A549 (cell line): ENCODE data around the gene SPINT1. TPM values are rescaled to one million over a fixed set of nuclear protein-coding genes. Genes with fewer than 3 reads are reported as not detected.

ENCODE experiments used
- ATAC-seq, 2 experiments: fragments of 200-7000 bp in 1 of 2; fragments of >200 bp in 1 of 2; cut with Nextera tagmentation in 1 of 2; cut with Tn5 transposase in 1 of 2; 3 replicates each; pipeline versions ENCODE4 v1.8.0 to v1.9.1; 2018 to 2020; ENCODE audit warnings: mild to moderate bottlenecking in 1 of 2, moderate library complexity in 1 of 2
- CTCF ChIA-PET: fragments of 300-600 bp; sonication (Branson Sonifier 250); formaldehyde crosslinking; extraction: SDS; loops from one replicate; lab custom pipeline; 2021; ENCODE audit warnings: antibody characterized with exemption, inconsistent platforms; lab: Yijun Ruan, JAX
- POLR2A ChIA-PET: fragments of 350-600 bp; formaldehyde crosslinking; extraction: SDS; loops from one replicate; lab custom pipeline; 2021; ENCODE audit warnings: antibody characterized with exemption, inconsistent platforms; lab: Yijun Ruan, JAX
- DNase-seq, 2 experiments: peaks; one replicate each; pipeline versions ENCODE4 v3.0.0 to v3.0.0-alpha.2; 2011 to 2016; ENCODE audit warnings: low read depth in 1 of 2, low spot score in 1 of 2
- FAIRE-seq: peaks from 2 replicates; lab custom pipeline; 2011; peaks lifted over from hg19 to GRCh38; lab: Jason Lieb, UNC
- H3K27ac ChIP-seq, 2 experiments: fragments of >200 bp; sonication (Bioruptor Twin); formaldehyde crosslinking; 3 replicates each; pipeline ENCODE4 v1.5.1; 2016 to 2017
- H3K4me1 ChIP-seq: fragments of >200 bp; sonication (Bioruptor Twin); formaldehyde crosslinking; 3 replicates; pipeline ENCODE4 v1.6.1; 2016
- H3K4me2 ChIP-seq: fragments of >200 bp; sonication (Bioruptor Twin); formaldehyde crosslinking; 3 replicates; pipeline ENCODE4 v1.6.1; 2016
- H3K4me3 ChIP-seq: fragments of >200 bp; sonication (Bioruptor Twin); formaldehyde crosslinking; 3 replicates; pipeline ENCODE4 v1.5.1; 2016
- H3K9me3 ChIP-seq: fragments of >200 bp; sonication (Bioruptor Twin); formaldehyde crosslinking; 3 replicates; pipeline ENCODE4 v1.6.1; 2016
- ATOH8 ChIP-seq: fragments of 250-450 bp; sonication (Bioruptor Pico); IDR thresholded peaks from 2 replicates; pipeline ENCODE4 v1.5.0; 2020; ENCODE audit warnings: low read depth, mild to moderate bottlenecking, moderate library complexity
- CBX2 ChIP-seq: fragments of 200-600 bp; sonication (generic); IDR thresholded peaks from 2 replicates; pipeline ENCODE4 v1.6.1; 2016; ENCODE audit warnings: low read depth, mild to moderate bottlenecking, borderline replicate concordance
- CBX8 ChIP-seq: fragments of 200-600 bp; sonication (generic); IDR thresholded peaks from 2 replicates; pipeline ENCODE4 v1.6.1; 2016
- CEBPB ChIP-seq, 2 experiments: fragments of >200 bp in 1 of 2; sonication (Bioruptor Twin) in 1 of 2; formaldehyde crosslinking in 1 of 2; IDR thresholded peaks; 2 replicates each; pipeline ENCODE4 v1.6.1; 2012 to 2016
- CHD2 ChIP-seq: fragments of 150-350 bp; IDR thresholded peaks from 2 replicates; pipeline ENCODE4 v1.6.1; 2014; ENCODE audit warnings: low read length; ENCODE audit not compliant: partially characterized antibody
- E2F6 ChIP-seq: IDR thresholded peaks from 2 replicates; pipeline ENCODE4 v1.6.1; 2012; ENCODE audit warnings: low read depth, borderline replicate concordance
- EHMT2 ChIP-seq: fragments of 200-600 bp; sonication (generic); IDR thresholded peaks from 2 replicates; pipeline ENCODE4 v1.6.1; 2016; ENCODE audit warnings: antibody characterized with exemption, low read depth, mild to moderate bottlenecking, moderate library complexity
- ELK1 ChIP-seq: fragments of 150-350 bp; IDR thresholded peaks from 2 replicates; pipeline ENCODE4 v1.6.1; 2014; ENCODE audit warnings: low read depth, mild to moderate bottlenecking, low read length
- ESRRA ChIP-seq: fragments of 150-350 bp; IDR thresholded peaks from 2 replicates; pipeline ENCODE4 v1.6.1; 2014; ENCODE audit warnings: mild to moderate bottlenecking, low read length, borderline replicate concordance
- HEYL ChIP-seq: fragments of 250-450 bp; sonication (Bioruptor Pico); IDR thresholded peaks from 2 replicates; pipeline ENCODE4 v1.8.0; 2021; ENCODE audit warnings: mild to moderate bottlenecking, moderate library complexity
- HMGXB4 ChIP-seq: fragments of 250-450 bp; sonication (Bioruptor Pico); IDR thresholded peaks from 2 replicates; pipeline ENCODE4 v1.5.0; 2021; ENCODE audit warnings: mild to moderate bottlenecking, moderate library complexity, borderline replicate concordance
- HOXB13 ChIP-seq: fragments of 250-450 bp; sonication (Bioruptor Pico); IDR thresholded peaks from 2 replicates; pipeline ENCODE4 v1.5.0; 2020; ENCODE audit warnings: low read depth, mild to moderate bottlenecking, moderate library complexity
- MAZ ChIP-seq: fragments of 150-350 bp; IDR thresholded peaks from 2 replicates; pipeline ENCODE4 v1.6.1; 2014; ENCODE audit warnings: antibody characterized with exemption, low read depth, low read length, borderline replicate concordance
- MYC ChIP-seq: IDR thresholded peaks from 2 replicates; pipeline ENCODE4 v1.6.1; 2012; ENCODE audit warnings: mild to moderate bottlenecking, inconsistent platforms, low read length, improper control_type of control experiment, borderline replicate concordance
- NFE2L2 ChIP-seq: fragments of 150-350 bp; conservative IDR thresholded peaks from 2 replicates; pipeline ENCODE4 v1.6.1; 2014; ENCODE audit warnings: low read length
- NPAS2 ChIP-seq: fragments of 250-450 bp; sonication (Bioruptor Pico); IDR thresholded peaks from 2 replicates; pipeline ENCODE4 v1.8.0; 2022; ENCODE audit warnings: mild to moderate bottlenecking, moderate library complexity, borderline replicate concordance
- NR3C1 ChIP-seq: fragments of >200 bp; sonication (Bioruptor Twin); formaldehyde crosslinking; IDR thresholded peaks from 3 replicates; pipeline ENCODE4 v1.6.1; 2017
- PHF8 ChIP-seq: fragments of 200-600 bp; sonication (generic); IDR thresholded peaks from 2 replicates; pipeline ENCODE4 v1.6.1; 2016; ENCODE audit warnings: low read depth, mild to moderate bottlenecking, antibody characterized with exemption, moderate library complexity, borderline replicate concordance
- POLR2A ChIP-seq: IDR thresholded peaks from 2 replicates; pipeline ENCODE4 v1.6.1; 2012; ENCODE audit warnings: mild to moderate bottlenecking, low read length
- POLR2AphosphoS2 ChIP-seq: conservative IDR thresholded peaks from 2 replicates; pipeline ENCODE4 v1.6.1; 2012; ENCODE audit warnings: low read length, improper control_type of control experiment, inconsistent platforms
- RFX5 ChIP-seq: fragments of 450-650 bp; IDR thresholded peaks from 2 replicates; pipeline ENCODE4 v1.7.1; 2014; ENCODE audit warnings: antibody characterized with exemption, mild to moderate bottlenecking, moderate library complexity
- SMC3 ChIP-seq: fragments of >200 bp; sonication (Bioruptor Twin); formaldehyde crosslinking; IDR thresholded peaks from 3 replicates; pipeline ENCODE4 v1.6.1; 2018; ENCODE audit warnings: inconsistent platforms
- TP53 ChIP-seq: fragments of 250-450 bp; sonication (Bioruptor Pico); IDR thresholded peaks from 2 replicates; pipeline ENCODE4 v1.5.0; 2021; ENCODE audit warnings: mild to moderate bottlenecking, moderate library complexity
- ZFP36 ChIP-seq: fragments of 450-650 bp; IDR thresholded peaks from 2 replicates; pipeline ENCODE4 v1.6.1; 2014; ENCODE audit warnings: borderline replicate concordance; ENCODE audit not compliant: partially characterized antibody
- ZNF302 ChIP-seq: fragments of 250-450 bp; sonication (Bioruptor Pico); IDR thresholded peaks from 2 replicates; pipeline ENCODE4 v1.9.0; 2021; ENCODE audit warnings: inconsistent platforms, mild to moderate bottlenecking, moderate library complexity
- ZSCAN20 ChIP-seq: fragments of 250-450 bp; sonication (Bioruptor Pico); IDR thresholded peaks from 2 replicates; pipeline ENCODE4 v1.8.0; 2022; ENCODE audit warnings: mild to moderate bottlenecking, moderate library complexity
- WGBS: methylation state at CpG from one replicate; pipeline ENCODE4 v1.1.6; 2017; ENCODE audit errors: missing lambda C conversion rate; 5-methylcytosine and 5-hydroxymethylcytosine counted together
- polyA plus RNA-seq, 4 experiments: library from polyadenylated mRNA; depleted of rRNA in 3 of 4; stranded (reverse); fragments of >200 nt; fragmentation: RNase III in 1 of 4; extraction: RNeasy Plus Mini Kit Qiagen cat#74134 plus additional on column Dnase treatment in 1 of 4; gene quantifications; 2 replicates in 3 of 4; 3 replicates in 1 of 4; pipeline ENCODE4 v1.2.3, GENCODE V29; 2011 to 2017

SPINT1 gene
- polyA plus RNA-seq, 2 of the 4 experiments (the other 2 are of a cell fraction) = 0.79 to 0.80 TPM

GRCh38 chr15:40796512-40796911 is 47.3 kb upstream of the SPINT1 start:
- no peak for DNase-seq
- no peak overlapping the region for H3K4me3 ChIP-seq
- H3K27ac ChIP-seq = peak overlapping the region in 1 of 2 experiments; percentile 47; a peak in 2 of 6 replicates
- TF ChIP-seq CBX2 (no peak), HOXB13 (no peak), EHMT2 (no peak), ZFP36 (no peak), NR3C1 (no peak), MAZ (no peak), ZNF302 (CRISPR knock-in tag) (no peak), CEBPB (IDR thresholded peaks at IDR 0.05) (no peak), PHF8 (no peak), NFE2L2 (no peak), RFX5 (no peak), HMGXB4 (CRISPR knock-in tag) (no peak), ATOH8 (CRISPR knock-in tag) (no peak), HEYL (no peak), POLR2AphosphoS2 (no peak), MYC (no peak), ESRRA (no peak), CHD2 (no peak)
- no peaks in the 10 kb centered on the region for H3K9me3 ChIP-seq
- peaks cover 47% of the 10 kb centered on the region for H3K4me1 ChIP-seq
- no peak for ATAC-seq
- CTCF ChIA-PET = interaction anchor here (0.6 to 1.7 kb wide), 4 partner anchors 10 to 246 kb away, joined by 3 to 4 read pairs (median 4); no protein-coding TSS in a partner anchor
- WGBS = 94% methylated on average over 5 of the region's 5 CpGs
- 0 out of 3 replicates have a peak overlapping the region, but pooled peaks have one; percentile 13 for H3K4me2 ChIP-seq
- POLR2A ChIA-PET = no interaction called here
- FAIRE-seq = no peak

- ATAC-seq = no peak
- no peak for DNase-seq
- peaks cover 19% of the 10 kb centered on the region for H3K4me1 ChIP-seq
- 0 out of 6 replicates have a peak overlapping the region, but pooled peaks of 1 of the 2 experiments have one; percentile 35 for H3K27ac ChIP-seq
- H3K4me2 ChIP-seq = no peak overlapping the region
- TF ChIP-seq CBX8 (no peak), NR3C1 (no peak), ELK1 (no peak), NFE2L2 (no peak), ZSCAN20 (CRISPR knock-in tag) (no peak), PHF8 (no peak), SMC3 (no peak), POLR2A (no peak), RFX5 (no peak), TP53 (CRISPR knock-in tag) (no peak), NPAS2 (CRISPR knock-in tag) (no peak), ZFP36 (no peak), HMGXB4 (CRISPR knock-in tag) (no peak), ZNF302 (CRISPR knock-in tag) (no peak), E2F6 (no peak), HOXB13 (no peak), CHD2 (no peak), CEBPB (IDR thresholded peaks at IDR 0.05) (no peak), EHMT2 (no peak)
- no peak for FAIRE-seq
- CTCF ChIA-PET = no interaction called here
- no peak overlapping the region for H3K4me3 ChIP-seq
- no peaks in the 10 kb centered on the region for H3K9me3 ChIP-seq
- WGBS = 87% methylated on average over 3 of the region's 3 CpGs
- POLR2A ChIA-PET = no interaction called here
Measured at GRCh38 chr15:40799523-40799922, 44.3 kb upstream of the SPINT1 start.
